Measurements from ENCODE around the gene IL1RAPL1.

DNA sequence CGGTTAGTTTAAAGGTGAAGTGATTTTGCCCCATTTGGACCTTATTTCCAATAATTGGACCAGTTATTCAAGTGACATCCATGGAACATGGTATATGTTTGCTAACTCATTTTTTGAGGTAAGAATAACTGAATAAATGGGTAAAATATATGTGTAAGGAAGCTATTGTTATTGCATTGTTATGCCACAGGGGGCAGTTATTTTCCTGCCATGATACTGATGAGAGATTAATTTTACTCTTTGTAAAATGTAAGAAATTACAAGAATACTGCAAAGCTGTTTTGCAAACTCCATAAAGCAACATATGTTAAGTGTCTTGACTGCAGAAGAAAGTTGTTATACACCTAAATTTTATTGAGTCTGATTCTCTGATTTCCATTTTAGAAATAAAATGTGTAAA, 114.0 kb downstream of the IL1RAPL1 start:
- TF ChIP-seq, protein P1, sequence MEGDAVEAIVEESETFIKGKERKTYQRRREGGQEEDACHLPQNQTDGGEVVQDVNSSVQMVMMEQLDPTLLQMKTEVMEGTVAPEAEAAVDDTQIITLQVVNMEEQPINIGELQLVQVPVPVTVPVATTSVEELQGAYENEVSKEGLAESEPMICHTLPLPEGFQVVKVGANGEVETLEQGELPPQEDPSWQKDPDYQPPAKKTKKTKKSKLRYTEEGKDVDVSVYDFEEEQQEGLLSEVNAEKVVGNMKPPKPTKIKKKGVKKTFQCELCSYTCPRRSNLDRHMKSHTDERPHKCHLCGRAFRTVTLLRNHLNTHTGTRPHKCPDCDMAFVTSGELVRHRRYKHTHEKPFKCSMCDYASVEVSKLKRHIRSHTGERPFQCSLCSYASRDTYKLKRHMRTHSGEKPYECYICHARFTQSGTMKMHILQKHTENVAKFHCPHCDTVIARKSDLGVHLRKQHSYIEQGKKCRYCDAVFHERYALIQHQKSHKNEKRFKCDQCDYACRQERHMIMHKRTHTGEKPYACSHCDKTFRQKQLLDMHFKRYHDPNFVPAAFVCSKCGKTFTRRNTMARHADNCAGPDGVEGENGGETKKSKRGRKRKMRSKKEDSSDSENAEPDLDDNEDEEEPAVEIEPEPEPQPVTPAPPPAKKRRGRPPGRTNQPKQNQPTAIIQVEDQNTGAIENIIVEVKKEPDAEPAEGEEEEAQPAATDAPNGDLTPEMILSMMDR (conservative IDR thresholded peaks at IDR 0.05 in 1 of 2, IDR thresholded peaks at IDR 0.05 in 1 of 2; ENCODE audit: extremely low read depth in 1 of 2, insufficient read depth in 1 of 2, low read depth in 1 of 2, low read length in 2 of 2), result peak; percentile 23 to 31
- no peak for TF ChIP-seq EZH2 (IDR thresholded peaks at IDR 0.05; ENCODE audit: borderline replicate concordance, low read length)

All from mammary epithelial cell (primary cell).